GM12878 (cell line): Measurements from ENCODE around the gene GBGT1. TPM values are rescaled to one million over a fixed set of nuclear protein-coding genes. Genes with fewer than 3 reads are reported as not detected.

Experiments
- polyA plus RNA-seq, 11 experiments: library from polyadenylated mRNA; depleted of rRNA in 4 of 11; unstranded in 6 of 11; stranded (reverse) in 5 of 11; fragments of >200 nt; fragmentation: Nextera tagmentation in 4 of 11; fragmentation: Illumina TruSeq in 1 of 11; extraction: Ambion mirVana in 4 of 11; extraction: Trizol in 1 of 11; gene quantifications; 1 replicate in 1 of 11; 2 replicates in 10 of 11; pipeline versions ENCODE4 v1.2.1 to v1.2.3, GENCODE V29; 2011 to 2016; ENCODE audit warnings: inconsistent platforms in 2 of 11, missing spikeins in 2 of 11, low read depth in 1 of 11
- total RNA-seq, 4 experiments: library from RNA; depleted of rRNA in 3 of 4; stranded (reverse); fragments of >200 nt in 3 of 4; fragmentation: Illumina TruSeq in 1 of 4; extraction: Trizol in 1 of 4; gene quantifications; 2 replicates each; pipeline versions ENCODE4 v1.2.1 to v1.2.3, GENCODE V29; 2013 to 2021

GBGT1 gene
- total and polyA plus RNA-seq, 10 of the 15 experiments (the other 5 are each of a cell fraction or from before 2014, with no cell fraction given) = 0.08 to 1.9 (median 0.49) TPM

Other genes with a start within 250 kb of the GBGT1 start
Only the 7 nearest of the 14 such genes appear.
- gene GTF3C5, start 132.9 kb downstream of the GBGT1 start, total RNA-seq (2014; rRNA removed) = 72.8 and 73.3 TPM in 2 replicates
- gene GTF3C5, start 132.9 kb downstream of the GBGT1 start, total RNA-seq (2014; rRNA removed; fragmentation: Illumina TruSeq; extraction: Trizol) = 46.5 and 49.3 TPM in 2 replicates
- gene GTF3C5, start 132.9 kb downstream of the GBGT1 start, total RNA-seq (2021) = 59.3 and 68.2 TPM in 2 replicates
- gene GTF3C5, start 132.9 kb downstream of the GBGT1 start, polyA plus RNA-seq (2011; rRNA removed) = 49.9 and 78.8 TPM in 2 replicates
- 33.8 and 52.0 TPM in 2 replicates for gene GTF3C5, start 132.9 kb downstream of the GBGT1 start, polyA plus RNA-seq (2014; fragmentation: Illumina TruSeq; extraction: Trizol)
- gene GTF3C5, start 132.9 kb downstream of the GBGT1 start, polyA plus RNA-seq (2014; fragmentation: Nextera tagmentation; extraction: Ambion mirVana) = 1 to 10 TPM; 2.2 to 6.9 TPM
- gene GTF3C5, start 132.9 kb downstream of the GBGT1 start, polyA plus RNA-seq (2014; rRNA removed) = 69.2 and 69.4 TPM in 2 replicates
- gene GTF3C5, start 132.9 kb downstream of the GBGT1 start, polyA plus RNA-seq (2016; fragmentation: Nextera tagmentation; extraction: Ambion mirVana) = 10 to 100 TPM; 75.6 to 81.1 TPM
- gene CEL, start 101.9 kb downstream of the GBGT1 start, total RNA-seq (2014; rRNA removed) = 0.23 and 0.27 TPM in 2 replicates
- gene CEL, start 101.9 kb downstream of the GBGT1 start, total RNA-seq (2014; rRNA removed; fragmentation: Illumina TruSeq; extraction: Trizol) = 0.36 and 0.41 TPM in 2 replicates
- gene CEL, start 101.9 kb downstream of the GBGT1 start, total RNA-seq (2021) = 4.1 and 4.6 TPM in 2 replicates
- gene CEL, start 101.9 kb downstream of the GBGT1 start, polyA plus RNA-seq (2011; rRNA removed) = 0.04 and 0.15 TPM in 2 replicates
- gene CEL, start 101.9 kb downstream of the GBGT1 start, polyA plus RNA-seq (2014; fragmentation: Illumina TruSeq; extraction: Trizol) = 0.25 and 0.51 TPM in 2 replicates
- gene CEL, start 101.9 kb downstream of the GBGT1 start, polyA plus RNA-seq (2014; fragmentation: Nextera tagmentation; extraction: Ambion mirVana) = not detected
- 0.80 and 1.2 TPM in 2 replicates for gene CEL, start 101.9 kb downstream of the GBGT1 start, polyA plus RNA-seq (2014; rRNA removed)
- gene CEL, start 101.9 kb downstream of the GBGT1 start, polyA plus RNA-seq (2016; fragmentation: Nextera tagmentation; extraction: Ambion mirVana) = under 1 TPM; 0.05 to 0.15 TPM
- 29.7 and 34.1 TPM in 2 replicates for gene RALGDS, start 42.7 kb downstream of the GBGT1 start, total RNA-seq (2014; rRNA removed)
- gene RALGDS, start 42.7 kb downstream of the GBGT1 start, total RNA-seq (2014; rRNA removed; fragmentation: Illumina TruSeq; extraction: Trizol) = 17.4 and 19.3 TPM in 2 replicates
- gene RALGDS, start 42.7 kb downstream of the GBGT1 start, total RNA-seq (2021) = 30.1 and 33.3 TPM in 2 replicates
- 33.7 and 48.6 TPM in 2 replicates for gene RALGDS, start 42.7 kb downstream of the GBGT1 start, polyA plus RNA-seq (2011; rRNA removed)
- gene RALGDS, start 42.7 kb downstream of the GBGT1 start, polyA plus RNA-seq (2014; fragmentation: Illumina TruSeq; extraction: Trizol) = 8.4 and 23.1 TPM in 2 replicates
- gene RALGDS, start 42.7 kb downstream of the GBGT1 start, polyA plus RNA-seq (2014; fragmentation: Nextera tagmentation; extraction: Ambion mirVana) = 1 to 10 TPM; 1.3 to 2.0 TPM
- gene RALGDS, start 42.7 kb downstream of the GBGT1 start, polyA plus RNA-seq (2014; rRNA removed) = 43.7 and 49.3 TPM in 2 replicates
- 10 to 100 TPM in 1 of 2 experiments, 1 to 10 TPM in 1; 7.6 to 13.3 TPM for gene RALGDS, start 42.7 kb downstream of the GBGT1 start, polyA plus RNA-seq (2016; fragmentation: Nextera tagmentation; extraction: Ambion mirVana)
- gene OBP2B, start 45.3 kb upstream of the GBGT1 start, total RNA-seq (2014; rRNA removed) = not detected in 2 replicates
- not detected in 2 replicates for gene OBP2B, start 45.3 kb upstream of the GBGT1 start, total RNA-seq (2014; rRNA removed; fragmentation: Illumina TruSeq; extraction: Trizol)
- not detected in 2 replicates for gene OBP2B, start 45.3 kb upstream of the GBGT1 start, total RNA-seq (2021)
- not detected in 2 replicates for gene OBP2B, start 45.3 kb upstream of the GBGT1 start, polyA plus RNA-seq (2011; rRNA removed)
- gene OBP2B, start 45.3 kb upstream of the GBGT1 start, polyA plus RNA-seq (2014; fragmentation: Illumina TruSeq; extraction: Trizol) = not detected in 2 replicates
- not detected for gene OBP2B, start 45.3 kb upstream of the GBGT1 start, polyA plus RNA-seq (2014; fragmentation: Nextera tagmentation; extraction: Ambion mirVana)
- gene OBP2B, start 45.3 kb upstream of the GBGT1 start, polyA plus RNA-seq (2014; rRNA removed) = not detected in 2 replicates
- not detected for gene OBP2B, start 45.3 kb upstream of the GBGT1 start, polyA plus RNA-seq (2016; fragmentation: Nextera tagmentation; extraction: Ambion mirVana)
- not detected in 2 replicates for gene ABO, start 111.3 kb upstream of the GBGT1 start, total RNA-seq (2014; rRNA removed)
- gene ABO, start 111.3 kb upstream of the GBGT1 start, total RNA-seq (2014; rRNA removed; fragmentation: Illumina TruSeq; extraction: Trizol) = not detected in 2 replicates
- gene ABO, start 111.3 kb upstream of the GBGT1 start, total RNA-seq (2021) = not detected in 2 replicates
- not detected in 2 replicates for gene ABO, start 111.3 kb upstream of the GBGT1 start, polyA plus RNA-seq (2011; rRNA removed)
- gene ABO, start 111.3 kb upstream of the GBGT1 start, polyA plus RNA-seq (2014; fragmentation: Illumina TruSeq; extraction: Trizol) = not detected in 2 replicates
- not detected for gene ABO, start 111.3 kb upstream of the GBGT1 start, polyA plus RNA-seq (2014; fragmentation: Nextera tagmentation; extraction: Ambion mirVana)
- not detected in 2 replicates for gene ABO, start 111.3 kb upstream of the GBGT1 start, polyA plus RNA-seq (2014; rRNA removed)
- gene ABO, start 111.3 kb upstream of the GBGT1 start, polyA plus RNA-seq (2016; fragmentation: Nextera tagmentation; extraction: Ambion mirVana) = under 1 TPM in 1 of 2 experiments, not detected in 1; 0.10 TPM
- gene SURF6, start 172.3 kb upstream of the GBGT1 start, total RNA-seq (2014; rRNA removed) = 18.5 and 18.8 TPM in 2 replicates
- 10.7 and 11.4 TPM in 2 replicates for gene SURF6, start 172.3 kb upstream of the GBGT1 start, total RNA-seq (2014; rRNA removed; fragmentation: Illumina TruSeq; extraction: Trizol)
- 25.7 and 27.2 TPM in 2 replicates for gene SURF6, start 172.3 kb upstream of the GBGT1 start, total RNA-seq (2021)
- gene SURF6, start 172.3 kb upstream of the GBGT1 start, polyA plus RNA-seq (2011; rRNA removed) = 5.8 and 8.7 TPM in 2 replicates
- 5.4 and 9.4 TPM in 2 replicates for gene SURF6, start 172.3 kb upstream of the GBGT1 start, polyA plus RNA-seq (2014; fragmentation: Illumina TruSeq; extraction: Trizol)
- 1 to 10 TPM; 2.2 to 3.0 TPM for gene SURF6, start 172.3 kb upstream of the GBGT1 start, polyA plus RNA-seq (2014; fragmentation: Nextera tagmentation; extraction: Ambion mirVana)
- 23.0 and 23.2 TPM in 2 replicates for gene SURF6, start 172.3 kb upstream of the GBGT1 start, polyA plus RNA-seq (2014; rRNA removed)
- 10 to 100 TPM; 24.6 to 26.4 TPM for gene SURF6, start 172.3 kb upstream of the GBGT1 start, polyA plus RNA-seq (2016; fragmentation: Nextera tagmentation; extraction: Ambion mirVana)
- 21.5 and 25.5 TPM in 2 replicates for gene MED22, start 184.2 kb upstream of the GBGT1 start, total RNA-seq (2014; rRNA removed)
- gene MED22, start 184.2 kb upstream of the GBGT1 start, total RNA-seq (2014; rRNA removed; fragmentation: Illumina TruSeq; extraction: Trizol) = 13.4 and 15.4 TPM in 2 replicates
- 31.8 and 35.4 TPM in 2 replicates for gene MED22, start 184.2 kb upstream of the GBGT1 start, total RNA-seq (2021)
- 10.6 and 26.1 TPM in 2 replicates for gene MED22, start 184.2 kb upstream of the GBGT1 start, polyA plus RNA-seq (2011; rRNA removed)
- 6.2 and 15.0 TPM in 2 replicates for gene MED22, start 184.2 kb upstream of the GBGT1 start, polyA plus RNA-seq (2014; fragmentation: Illumina TruSeq; extraction: Trizol)
- gene MED22, start 184.2 kb upstream of the GBGT1 start, polyA plus RNA-seq (2014; fragmentation: Nextera tagmentation; extraction: Ambion mirVana) = 1 to 10 TPM; 1.4 to 3.4 TPM
- gene MED22, start 184.2 kb upstream of the GBGT1 start, polyA plus RNA-seq (2014; rRNA removed) = 42.0 and 42.1 TPM in 2 replicates
- gene MED22, start 184.2 kb upstream of the GBGT1 start, polyA plus RNA-seq (2016; fragmentation: Nextera tagmentation; extraction: Ambion mirVana) = 10 to 100 TPM; 24.3 to 25.0 TPM